ENCODE measurements around the gene RNF112.
A peak's percentile ranks its signal among the peaks of the same experiment; 100 is the strongest.

RNF112 gene

GRCh38 chr17:19375732-19376131 lies 35.3 kb upstream of the RNF112 start:
- DNase-seq (ENCODE audit: low read depth in 2 of 3, low spot score in 2 of 3), result no peak

GRCh38 chr17:19376811-19377210 lies 34.2 kb upstream of the RNF112 start:
- DNase-seq (ENCODE audit: low read depth in 2 of 3, low spot score in 2 of 3), result no peak

DNA sequence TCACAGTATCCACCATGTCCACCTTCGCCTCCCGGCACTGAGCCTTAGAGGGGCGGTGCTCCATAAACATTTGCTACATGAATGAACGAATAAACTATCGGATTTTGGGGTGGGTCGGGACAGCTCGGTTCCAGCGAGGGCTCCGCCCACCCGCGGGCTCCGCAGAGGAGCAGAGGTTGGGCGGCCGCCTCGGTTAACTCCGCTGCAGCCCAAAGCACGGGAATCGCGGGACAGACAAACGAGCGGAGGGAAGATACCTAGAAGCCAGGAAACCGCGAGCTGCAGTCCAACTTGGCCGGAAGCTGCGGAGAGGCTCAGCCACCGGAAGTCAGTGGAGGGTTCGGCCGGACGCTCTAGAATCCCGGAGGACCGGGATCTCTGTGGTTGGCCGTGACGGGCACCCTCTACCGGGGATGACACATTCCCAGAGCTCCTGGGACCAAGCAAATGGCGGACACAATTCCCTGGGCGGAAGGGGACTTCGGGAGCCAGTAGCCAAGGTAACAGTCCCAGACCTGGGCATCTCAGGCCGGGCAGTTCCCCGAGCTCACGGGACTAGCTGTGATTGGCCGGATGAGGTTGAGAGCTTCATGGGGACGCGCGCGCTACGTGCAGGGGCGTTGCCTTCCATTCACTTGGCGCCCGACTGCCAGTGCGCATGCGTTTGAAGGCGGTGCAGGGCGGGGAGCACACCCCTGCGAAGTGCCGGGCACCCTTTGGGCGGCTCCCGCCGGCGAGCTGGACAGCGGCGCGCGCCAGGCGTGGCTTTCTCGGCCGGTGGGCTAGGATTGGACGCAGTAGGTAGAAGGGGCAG lies 33.2 kb upstream of the RNF112 start:
- DNase-seq (ENCODE audit: low read depth in 2 of 3, low spot score in 2 of 3), result peak; percentile 78 to 95 (median 89)

- DNase-seq (ENCODE audit: low read depth in 2 of 3, low spot score in 2 of 3), result no peak
Observed at GRCh38 chr17:19378416-19379360, 32.3 kb upstream of the RNF112 start, which contains the start of gene MAPK7. Gene MAPK7 (plus strand): TSS chr17:19378498. CDS start chr17:19378901, 403 bp downstream.

GRCh38 chr17:19379361-19380065 lies 31.5 kb upstream of the RNF112 start:
- DNase-seq (ENCODE audit: low read depth in 2 of 3, low spot score in 2 of 3), result no peak

- no peak for DNase-seq (ENCODE audit: low read depth in 2 of 3, low spot score in 2 of 3)
Observed at GRCh38 chr17:19380481-19381301, 30.3 kb upstream of the RNF112 start.

- DNase-seq (ENCODE audit: low read depth in 2 of 3, low spot score in 2 of 3), result no peak
Observed at GRCh38 chr17:19381361-19381740, 29.7 kb upstream of the RNF112 start.

DNA sequence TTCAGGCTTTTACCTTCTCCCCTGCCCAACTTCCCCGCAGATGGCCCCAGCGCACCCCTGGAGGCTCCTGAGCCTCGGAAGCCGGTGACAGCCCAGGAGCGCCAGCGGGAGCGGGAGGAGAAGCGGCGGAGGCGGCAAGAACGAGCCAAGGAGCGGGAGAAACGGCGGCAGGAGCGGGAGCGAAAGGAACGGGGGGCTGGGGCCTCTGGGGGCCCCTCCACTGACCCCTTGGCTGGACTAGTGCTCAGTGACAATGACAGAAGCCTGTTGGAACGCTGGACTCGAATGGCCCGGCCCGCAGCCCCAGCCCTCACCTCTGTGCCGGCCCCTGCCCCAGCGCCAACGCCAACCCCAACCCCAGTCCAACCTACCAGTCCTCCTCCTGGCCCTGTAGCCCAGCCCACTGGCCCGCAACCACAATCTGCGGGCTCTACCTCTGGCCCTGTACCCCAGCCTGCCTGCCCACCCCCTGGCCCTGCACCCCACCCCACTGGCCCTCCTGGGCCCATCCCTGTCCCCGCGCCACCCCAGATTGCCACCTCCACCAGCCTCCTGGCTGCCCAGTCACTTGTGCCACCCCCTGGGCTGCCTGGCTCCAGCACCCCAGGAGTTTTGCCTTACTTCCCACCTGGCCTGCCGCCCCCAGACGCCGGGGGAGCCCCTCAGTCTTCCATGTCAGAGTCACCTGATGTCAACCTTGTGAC lies 29.1 kb upstream of the RNF112 start:
- DNase-seq (ENCODE audit: low read depth in 2 of 3, low spot score in 2 of 3), result no peak

- no peak for DNase-seq (ENCODE audit: low read depth in 2 of 3, low spot score in 2 of 3)
Observed at GRCh38 chr17:19382531-19383444, 28.2 kb upstream of the RNF112 start.

DNA sequence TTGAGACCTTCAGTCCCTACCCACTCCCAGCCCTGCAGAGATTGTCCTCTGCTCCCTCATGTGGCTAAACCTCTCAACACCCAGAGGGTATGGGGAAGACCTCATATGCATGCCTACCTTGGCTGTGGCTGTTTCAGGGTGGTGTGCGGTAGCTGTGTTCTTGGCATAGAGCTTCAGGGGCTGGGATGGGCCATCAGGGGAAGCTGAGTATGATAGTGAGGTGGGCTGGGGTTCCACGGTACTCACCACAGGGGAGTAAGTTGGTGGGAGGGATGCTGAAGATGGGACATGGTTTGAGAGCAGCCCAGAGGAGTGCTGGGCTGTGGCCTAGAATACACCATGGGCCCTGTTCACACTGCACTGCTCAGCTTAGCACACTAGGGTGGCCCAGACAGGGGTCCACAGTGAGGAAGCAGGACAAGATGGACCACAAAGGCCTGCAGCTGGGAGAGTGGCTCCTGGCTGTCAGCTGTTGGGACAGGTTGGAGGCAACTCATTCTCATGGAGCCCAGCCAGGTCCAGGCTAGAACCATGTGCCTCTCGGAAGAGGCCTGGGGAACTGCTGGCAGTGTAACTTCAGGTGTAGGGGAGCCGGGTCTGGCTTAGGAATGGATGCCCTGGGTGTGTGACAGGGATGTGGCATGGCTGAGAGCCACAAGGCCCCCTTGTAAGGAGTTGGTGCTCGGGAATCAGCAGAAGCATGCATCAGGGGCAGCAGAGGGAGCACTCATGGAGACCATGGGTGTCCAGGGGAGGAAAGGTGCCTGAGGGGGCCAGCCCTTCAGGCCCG lies 27.2 kb upstream of the RNF112 start:
- no peak for DNase-seq (ENCODE audit: low read depth in 2 of 3, low spot score in 2 of 3)

DNA sequence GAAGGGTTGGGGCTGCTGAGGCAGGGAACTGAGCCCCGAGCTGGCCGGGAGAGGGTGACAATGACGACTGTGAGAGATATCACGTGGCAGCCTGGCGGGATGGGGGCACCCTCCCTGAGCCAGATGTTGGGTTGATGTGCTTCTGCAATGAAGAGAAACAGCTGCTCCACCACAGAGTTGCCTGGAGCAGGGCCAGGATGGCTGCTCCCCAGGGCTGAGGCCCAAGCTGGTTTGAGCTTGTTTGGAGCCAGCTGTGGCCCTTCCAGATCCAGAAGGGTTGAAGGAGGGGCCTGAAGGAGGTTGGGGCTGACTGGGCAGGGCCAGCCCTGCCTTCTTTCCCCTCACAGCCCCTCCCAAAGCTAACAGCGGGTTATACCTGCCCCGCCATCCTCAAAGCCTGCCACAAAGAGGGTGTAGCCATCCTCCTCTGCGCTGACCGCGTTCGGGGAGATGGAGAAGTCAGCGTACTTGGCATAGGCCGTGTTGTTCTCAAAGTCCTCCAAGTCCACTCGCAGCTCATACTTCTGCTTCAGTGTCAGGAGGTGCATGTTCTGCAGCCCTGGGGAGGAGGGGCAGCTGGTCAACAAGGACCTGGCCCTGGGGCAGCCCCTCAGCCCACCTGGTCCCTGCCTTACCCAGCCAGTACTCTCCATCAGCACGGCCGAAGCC lies 26.2 kb upstream of the RNF112 start:
- no peak for DNase-seq (ENCODE audit: low read depth in 2 of 3, low spot score in 2 of 3)

DNA sequence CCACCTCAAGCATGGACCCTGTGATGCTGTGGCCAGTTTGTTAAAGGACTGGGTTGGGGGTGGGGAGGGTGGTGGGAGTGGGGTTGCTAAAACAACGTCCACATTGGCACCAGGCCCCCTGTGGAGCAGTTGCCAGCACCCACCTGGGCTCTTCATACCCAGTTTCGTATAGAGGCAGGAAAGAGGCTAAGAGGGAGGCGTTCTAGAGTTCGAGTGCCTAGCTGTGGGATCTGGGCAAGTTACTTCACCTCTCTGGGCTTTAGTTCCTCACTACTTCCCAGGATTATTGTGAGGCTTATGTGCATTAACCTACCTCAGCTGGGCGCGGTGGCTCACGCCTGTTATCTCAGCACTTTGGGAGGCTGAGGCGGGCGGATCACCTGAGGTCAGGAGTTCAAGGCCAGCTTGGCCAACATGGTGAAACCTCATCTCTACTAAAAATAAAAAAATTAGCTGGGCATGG lies 25.5 kb upstream of the RNF112 start:
- no peak for DNase-seq (ENCODE audit: low read depth in 2 of 3, low spot score in 2 of 3)

DNA sequence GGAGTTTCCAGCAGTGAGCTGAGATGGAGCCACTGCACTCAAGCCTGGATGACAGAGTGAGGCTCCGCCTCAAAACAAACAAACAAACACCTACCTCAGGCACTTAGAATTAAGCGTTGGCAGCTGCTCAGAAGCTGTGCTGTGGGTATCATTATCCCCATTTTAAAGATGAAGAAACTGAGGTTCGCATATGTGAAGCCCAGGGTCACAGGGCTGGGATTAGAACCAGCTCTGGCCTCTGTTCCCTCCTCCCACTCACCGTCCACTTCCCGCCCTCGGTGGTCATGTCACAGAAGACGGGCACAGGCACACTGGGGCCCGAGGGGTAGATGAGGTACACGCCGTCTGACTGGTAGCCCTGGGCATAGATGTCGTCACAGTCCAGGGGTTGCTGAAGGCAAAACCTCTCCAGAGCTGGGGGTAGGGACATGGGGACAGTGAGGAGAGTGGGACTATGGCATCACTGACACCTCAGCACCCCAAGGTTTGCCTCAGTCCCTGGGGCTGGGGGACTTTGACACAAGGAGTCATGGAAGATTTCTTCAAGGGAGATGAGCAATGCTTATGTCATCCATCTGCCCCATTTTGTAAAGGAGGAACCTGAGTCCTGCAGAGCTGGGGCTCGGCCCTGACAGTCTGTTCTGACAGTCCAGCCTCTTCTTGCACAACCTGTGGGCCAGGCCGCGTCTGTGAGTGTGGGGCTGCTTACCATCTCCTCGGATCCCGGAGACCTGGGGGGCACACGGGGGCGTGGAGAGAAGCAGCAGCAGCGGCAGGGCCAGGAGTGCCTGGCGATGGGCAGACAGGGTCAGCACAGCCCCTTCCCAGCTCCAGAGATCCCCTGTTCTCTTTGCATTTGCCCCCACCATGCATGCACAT lies 24.7 kb upstream of the RNF112 start:
- DNase-seq (ENCODE audit: low read depth in 2 of 3, low spot score in 2 of 3), result no peak

- DNase-seq (ENCODE audit: low read depth in 2 of 3, low spot score in 2 of 3), result no peak
Observed at GRCh38 chr17:19386974-19387920, 23.8 kb upstream of the RNF112 start, which contains the start of gene MFAP4. Gene MFAP4 (minus strand): TSS chr17:19387190. CDS start chr17:19387155, 35 bp downstream.

- DNase-seq (ENCODE audit: low read depth in 2 of 3, low spot score in 2 of 3), result no peak
Observed at GRCh38 chr17:19387921-19388521, 23.0 kb upstream of the RNF112 start.

Data from activated CD8-positive, alpha-beta memory T cell treated with anti-CD3 and anti-CD28 coated beads for 48 hours (primary cell).